Gastrocnemius medialis (tissue), 4 donors: ENCODE measurements around the gene PLCXD3.

Experiments
- POLR2A ChIP-seq, 2 donors: fragments of 450-650 bp; IDR thresholded peaks; one replicate each; pipeline ENCODE4 v1.6.1; 2017; ENCODE audit warnings: antibody characterized with exemption in 2 of 2, mild to moderate bottlenecking in 2 of 2, moderate library complexity in 2 of 2
- TF ChIP-seq, protein P1 (sequence below), 5 experiments: fragments of 450-650 bp in 3 of 5; fragments of 200-600 bp in 2 of 5; sonication (generic) in 2 of 5; IDR thresholded peaks in 4 of 5; conservative IDR thresholded peaks in 1 of 5; 1 replicate in 4 of 5; 2 replicates in 1 of 5; pipeline ENCODE4 v1.5.1; 2016 to 2019; ENCODE audit warnings: antibody characterized with exemption in 5 of 5, mild to moderate bottlenecking in 3 of 5, moderate library complexity in 3 of 5

DNA sequence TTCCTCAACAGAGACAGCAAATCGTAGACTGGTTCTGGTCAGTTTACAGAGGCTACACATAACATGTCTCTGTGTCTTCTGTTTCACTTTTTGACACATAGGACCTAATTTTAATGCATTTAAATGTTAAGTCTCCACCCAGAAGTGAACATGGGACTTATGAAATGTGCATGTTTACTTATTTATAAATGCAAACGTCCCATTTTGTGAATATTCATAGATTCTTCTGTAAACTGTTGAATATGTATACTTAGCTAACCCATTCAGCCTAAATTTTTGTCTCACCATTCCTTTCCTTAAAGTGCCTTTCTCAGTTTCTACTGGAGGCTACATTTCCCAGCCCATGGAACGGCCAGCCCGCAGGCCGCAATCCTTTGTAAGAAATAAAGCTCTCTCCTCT lies 137.2 kb downstream of the PLCXD3 start:
- TF ChIP-seq, protein P1, sequence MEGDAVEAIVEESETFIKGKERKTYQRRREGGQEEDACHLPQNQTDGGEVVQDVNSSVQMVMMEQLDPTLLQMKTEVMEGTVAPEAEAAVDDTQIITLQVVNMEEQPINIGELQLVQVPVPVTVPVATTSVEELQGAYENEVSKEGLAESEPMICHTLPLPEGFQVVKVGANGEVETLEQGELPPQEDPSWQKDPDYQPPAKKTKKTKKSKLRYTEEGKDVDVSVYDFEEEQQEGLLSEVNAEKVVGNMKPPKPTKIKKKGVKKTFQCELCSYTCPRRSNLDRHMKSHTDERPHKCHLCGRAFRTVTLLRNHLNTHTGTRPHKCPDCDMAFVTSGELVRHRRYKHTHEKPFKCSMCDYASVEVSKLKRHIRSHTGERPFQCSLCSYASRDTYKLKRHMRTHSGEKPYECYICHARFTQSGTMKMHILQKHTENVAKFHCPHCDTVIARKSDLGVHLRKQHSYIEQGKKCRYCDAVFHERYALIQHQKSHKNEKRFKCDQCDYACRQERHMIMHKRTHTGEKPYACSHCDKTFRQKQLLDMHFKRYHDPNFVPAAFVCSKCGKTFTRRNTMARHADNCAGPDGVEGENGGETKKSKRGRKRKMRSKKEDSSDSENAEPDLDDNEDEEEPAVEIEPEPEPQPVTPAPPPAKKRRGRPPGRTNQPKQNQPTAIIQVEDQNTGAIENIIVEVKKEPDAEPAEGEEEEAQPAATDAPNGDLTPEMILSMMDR (IDR thresholded peaks at IDR 0.05 in 4 of 5, conservative IDR thresholded peaks at IDR 0.05 in 1 of 5) = no peak
- no peak for TF ChIP-seq POLR2A (IDR thresholded peaks at IDR 0.05)
